ENCODE measurements around the gene FAM180A. TPM values are rescaled to one million over a fixed set of nuclear protein-coding genes. Genes with fewer than 3 reads are reported as not detected.

Gene FAM180A
- total and polyA plus RNA-seq, 10 of the 15 experiments (the other 5 are each of a cell fraction or from before 2014, with no cell fraction given) = not detected

DNA sequence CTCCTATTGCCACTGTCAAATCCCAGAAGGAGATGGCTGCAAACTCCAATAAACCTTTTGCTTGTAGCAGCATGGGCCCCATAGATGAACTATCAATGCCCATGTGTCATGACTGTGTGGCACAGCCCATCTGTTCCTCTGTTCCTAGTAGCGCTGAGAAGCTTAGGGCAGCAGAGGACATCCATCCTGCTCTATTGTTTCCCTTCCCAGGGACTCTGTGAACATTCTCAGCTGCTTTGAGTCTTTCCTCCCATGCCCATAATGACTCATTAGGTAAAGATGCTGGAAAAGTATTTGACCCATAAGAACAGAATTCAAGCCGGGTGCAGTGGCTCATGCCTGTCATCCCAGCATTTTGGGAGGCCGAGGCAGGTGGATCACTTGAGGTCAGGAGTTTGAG is 58.0 kb downstream of the FAM180A start:
- Histone ChIP-seq H4K20me1 (ENCODE audit: control insufficient read depth, insufficient read depth) (no peaks in the 10 kb centered on the region), H3K4me2 (ENCODE audit: control insufficient read depth, insufficient read depth) (no peak overlapping the region), H3K79me2 (ENCODE audit: control insufficient read depth, insufficient read depth, low read length) (no peaks in the 10 kb centered on the region), H2AFZ (ENCODE audit: control insufficient read depth, low read depth, low read length) (no peak overlapping the region), H3K27ac (ENCODE audit: control insufficient read depth, insufficient read depth) (no peak overlapping the region), H3K9me3 (replicated peaks; ENCODE audit: control insufficient read depth, insufficient read depth, low read length) (no peaks in the 10 kb centered on the region), H3K36me3 (ENCODE audit: control insufficient read depth in 2 of 2, insufficient read depth in 2 of 2, low read length in 1 of 2) (no peaks in the 10 kb centered on the region), H3K27me3 (replicated peaks in 1 of 2; ENCODE audit: control insufficient read depth in 2 of 2, insufficient read depth in 2 of 2, low read length in 1 of 2) (no peaks in the 10 kb centered on the region), H3K4me3 (no peak overlapping the region), H3K9ac (ENCODE audit: control insufficient read depth, insufficient read depth, low read length) (no peak overlapping the region), H3K4me1 (ENCODE audit: control insufficient read depth, insufficient read depth, low read length) (no peaks in the 10 kb centered on the region)
- RAD21 ChIA-PET (ENCODE audit: unreplicated experiment) = no interaction called here
- TF ChIP-seq KAT2A (conservative IDR thresholded peaks at IDR 0.05; ENCODE audit: control insufficient read depth, low read depth, low read length) = no peak
- TF ChIP-seq ESRRA (IDR thresholded peaks at IDR 0.05; ENCODE audit: low read length) = no peak
- no peak for TF ChIP-seq MTA2 (IDR thresholded peaks at IDR 0.05; ENCODE audit: low read depth)
- TF ChIP-seq STAT3 (IDR thresholded peaks at IDR 0.05; ENCODE audit: low read depth, low read length) = no peak
- TF ChIP-seq TCF3 (IDR thresholded peaks at IDR 0.05; ENCODE audit: borderline replicate concordance, insufficient read depth, low read depth, low read length) = no peak
- TF ChIP-seq, protein P1, sequence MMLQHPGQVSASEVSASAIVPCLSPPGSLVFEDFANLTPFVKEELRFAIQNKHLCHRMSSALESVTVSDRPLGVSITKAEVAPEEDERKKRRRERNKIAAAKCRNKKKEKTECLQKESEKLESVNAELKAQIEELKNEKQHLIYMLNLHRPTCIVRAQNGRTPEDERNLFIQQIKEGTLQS (IDR thresholded peaks at IDR 0.05; ENCODE audit: borderline replicate concordance, extremely low read depth, low read depth, low read length) = no peak
- TF ChIP-seq, protein P2, sequence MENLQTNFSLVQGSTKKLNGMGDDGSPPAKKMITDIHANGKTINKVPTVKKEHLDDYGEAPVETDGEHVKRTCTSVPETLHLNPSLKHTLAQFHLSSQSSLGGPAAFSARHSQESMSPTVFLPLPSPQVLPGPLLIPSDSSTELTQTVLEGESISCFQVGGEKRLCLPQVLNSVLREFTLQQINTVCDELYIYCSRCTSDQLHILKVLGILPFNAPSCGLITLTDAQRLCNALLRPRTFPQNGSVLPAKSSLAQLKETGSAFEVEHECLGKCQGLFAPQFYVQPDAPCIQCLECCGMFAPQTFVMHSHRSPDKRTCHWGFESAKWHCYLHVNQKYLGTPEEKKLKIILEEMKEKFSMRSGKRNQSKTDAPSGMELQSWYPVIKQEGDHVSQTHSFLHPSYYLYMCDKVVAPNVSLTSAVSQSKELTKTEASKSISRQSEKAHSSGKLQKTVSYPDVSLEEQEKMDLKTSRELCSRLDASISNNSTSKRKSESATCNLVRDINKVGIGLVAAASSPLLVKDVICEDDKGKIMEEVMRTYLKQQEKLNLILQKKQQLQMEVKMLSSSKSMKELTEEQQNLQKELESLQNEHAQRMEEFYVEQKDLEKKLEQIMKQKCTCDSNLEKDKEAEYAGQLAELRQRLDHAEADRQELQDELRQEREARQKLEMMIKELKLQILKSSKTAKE (IDR thresholded peaks at IDR 0.05; ENCODE audit: low read depth, poor library complexity, severe bottlenecking) = no peak
- TF ChIP-seq, protein P3, sequence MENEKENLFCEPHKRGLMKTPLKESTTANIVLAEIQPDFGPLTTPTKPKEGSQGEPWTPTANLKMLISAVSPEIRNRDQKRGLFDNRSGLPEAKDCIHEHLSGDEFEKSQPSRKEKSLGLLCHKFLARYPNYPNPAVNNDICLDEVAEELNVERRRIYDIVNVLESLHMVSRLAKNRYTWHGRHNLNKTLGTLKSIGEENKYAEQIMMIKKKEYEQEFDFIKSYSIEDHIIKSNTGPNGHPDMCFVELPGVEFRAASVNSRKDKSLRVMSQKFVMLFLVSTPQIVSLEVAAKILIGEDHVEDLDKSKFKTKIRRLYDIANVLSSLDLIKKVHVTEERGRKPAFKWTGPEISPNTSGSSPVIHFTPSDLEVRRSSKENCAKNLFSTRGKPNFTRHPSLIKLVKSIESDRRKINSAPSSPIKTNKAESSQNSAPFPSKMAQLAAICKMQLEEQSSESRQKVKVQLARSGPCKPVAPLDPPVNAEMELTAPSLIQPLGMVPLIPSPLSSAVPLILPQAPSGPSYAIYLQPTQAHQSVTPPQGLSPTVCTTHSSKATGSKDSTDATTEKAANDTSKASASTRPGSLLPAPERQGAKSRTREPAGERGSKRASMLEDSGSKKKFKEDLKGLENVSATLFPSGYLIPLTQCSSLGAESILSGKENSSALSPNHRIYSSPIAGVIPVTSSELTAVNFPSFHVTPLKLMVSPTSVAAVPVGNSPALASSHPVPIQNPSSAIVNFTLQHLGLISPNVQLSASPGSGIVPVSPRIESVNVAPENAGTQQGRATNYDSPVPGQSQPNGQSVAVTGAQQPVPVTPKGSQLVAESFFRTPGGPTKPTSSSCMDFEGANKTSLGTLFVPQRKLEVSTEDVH (IDR thresholded peaks at IDR 0.05; ENCODE audit: low read depth, partially characterized antibody) = no peak
- no peak for TF ChIP-seq MTA3 (IDR thresholded peaks at IDR 0.05; ENCODE audit: borderline replicate concordance, low read length)
- no peak for TF ChIP-seq BRCA1 (IDR thresholded peaks at IDR 0.05; ENCODE audit: low read depth, low read length)
- TF ChIP-seq PML (IDR thresholded peaks at IDR 0.05; ENCODE audit: low read length) = no peak
- no peak for TF ChIP-seq MEF2A (IDR thresholded peaks at IDR 0.05; ENCODE audit: insufficient read depth, low read depth, low read length)
- no peak for TF ChIP-seq RUNX3 (IDR thresholded peaks at IDR 0.05; ENCODE audit: low read length)
- TF ChIP-seq, protein P4, sequence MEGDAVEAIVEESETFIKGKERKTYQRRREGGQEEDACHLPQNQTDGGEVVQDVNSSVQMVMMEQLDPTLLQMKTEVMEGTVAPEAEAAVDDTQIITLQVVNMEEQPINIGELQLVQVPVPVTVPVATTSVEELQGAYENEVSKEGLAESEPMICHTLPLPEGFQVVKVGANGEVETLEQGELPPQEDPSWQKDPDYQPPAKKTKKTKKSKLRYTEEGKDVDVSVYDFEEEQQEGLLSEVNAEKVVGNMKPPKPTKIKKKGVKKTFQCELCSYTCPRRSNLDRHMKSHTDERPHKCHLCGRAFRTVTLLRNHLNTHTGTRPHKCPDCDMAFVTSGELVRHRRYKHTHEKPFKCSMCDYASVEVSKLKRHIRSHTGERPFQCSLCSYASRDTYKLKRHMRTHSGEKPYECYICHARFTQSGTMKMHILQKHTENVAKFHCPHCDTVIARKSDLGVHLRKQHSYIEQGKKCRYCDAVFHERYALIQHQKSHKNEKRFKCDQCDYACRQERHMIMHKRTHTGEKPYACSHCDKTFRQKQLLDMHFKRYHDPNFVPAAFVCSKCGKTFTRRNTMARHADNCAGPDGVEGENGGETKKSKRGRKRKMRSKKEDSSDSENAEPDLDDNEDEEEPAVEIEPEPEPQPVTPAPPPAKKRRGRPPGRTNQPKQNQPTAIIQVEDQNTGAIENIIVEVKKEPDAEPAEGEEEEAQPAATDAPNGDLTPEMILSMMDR (IDR thresholded peaks at IDR 0.05 in 2 of 3, conservative IDR thresholded peaks at IDR 0.05 in 1 of 3; ENCODE audit: control insufficient read depth in 2 of 3, extremely low read depth in 1 of 3, insufficient read depth in 1 of 3, low read depth in 3 of 3, low read length in 3 of 3) = no peak
- TF ChIP-seq TARDBP (IDR thresholded peaks at IDR 0.05; ENCODE audit: borderline replicate concordance) = no peak
- TF ChIP-seq STAT1 (conservative IDR thresholded peaks at IDR 0.05) = no peak
- TF ChIP-seq, protein P5, sequence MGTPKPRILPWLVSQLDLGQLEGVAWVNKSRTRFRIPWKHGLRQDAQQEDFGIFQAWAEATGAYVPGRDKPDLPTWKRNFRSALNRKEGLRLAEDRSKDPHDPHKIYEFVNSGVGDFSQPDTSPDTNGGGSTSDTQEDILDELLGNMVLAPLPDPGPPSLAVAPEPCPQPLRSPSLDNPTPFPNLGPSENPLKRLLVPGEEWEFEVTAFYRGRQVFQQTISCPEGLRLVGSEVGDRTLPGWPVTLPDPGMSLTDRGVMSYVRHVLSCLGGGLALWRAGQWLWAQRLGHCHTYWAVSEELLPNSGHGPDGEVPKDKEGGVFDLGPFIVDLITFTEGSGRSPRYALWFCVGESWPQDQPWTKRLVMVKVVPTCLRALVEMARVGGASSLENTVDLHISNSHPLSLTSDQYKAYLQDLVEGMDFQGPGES (IDR thresholded peaks at IDR 0.05) = no peak
- WGBS (ENCODE audit: insufficient coverage, insufficient replicate concordance, low lambda C conversion rate, missing lambda C conversion rate) = 94% methylated on average over 3 of the region's 3 CpGs
- DNase-seq (ENCODE audit: low read depth, low spot score) (no peak), FAIRE-seq (no peak), ATAC-seq (no peak)
- POLR2A ChIA-PET = no interaction called here
- BruUV-seq (replicated peaks) = no TSS peak
- intact Hi-C loops (cut with micrococcal nuclease; ENCODE audit: unreplicated experiment) (no loop called here), in situ Hi-C loops (cut with MboI) (no loop called here)
- CTCF ChIA-PET = no interaction called here
- SMC1A ChIA-PET (ENCODE audit: uncharacterized antibody, unreplicated experiment) = no interaction called here

All from GM12878 (cell line).